Measurements from ENCODE around the gene USP17L11.
"Not testable (repeated sequence)": the region's sequence is repeated elsewhere in the genome, so short reads cannot be mapped to it uniquely, and the experiment has no call there.

Gene USP17L11, protein sequence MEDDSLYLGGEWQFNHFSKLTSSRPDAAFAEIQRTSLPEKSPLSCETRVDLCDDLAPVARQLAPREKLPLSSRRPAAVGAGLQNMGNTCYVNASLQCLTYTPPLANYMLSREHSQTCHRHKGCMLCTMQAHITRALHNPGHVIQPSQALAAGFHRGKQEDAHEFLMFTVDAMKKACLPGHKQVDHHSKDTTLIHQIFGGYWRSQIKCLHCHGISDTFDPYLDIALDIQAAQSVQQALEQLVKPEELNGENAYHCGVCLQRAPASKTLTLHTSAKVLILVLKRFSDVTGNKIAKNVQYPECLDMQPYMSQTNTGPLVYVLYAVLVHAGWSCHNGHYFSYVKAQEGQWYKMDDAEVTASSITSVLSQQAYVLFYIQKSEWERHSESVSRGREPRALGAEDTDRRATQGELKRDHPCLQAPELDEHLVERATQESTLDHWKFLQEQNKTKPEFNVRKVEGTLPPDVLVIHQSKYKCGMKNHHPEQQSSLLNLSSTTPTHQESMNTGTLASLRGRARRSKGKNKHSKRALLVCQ

DNA sequence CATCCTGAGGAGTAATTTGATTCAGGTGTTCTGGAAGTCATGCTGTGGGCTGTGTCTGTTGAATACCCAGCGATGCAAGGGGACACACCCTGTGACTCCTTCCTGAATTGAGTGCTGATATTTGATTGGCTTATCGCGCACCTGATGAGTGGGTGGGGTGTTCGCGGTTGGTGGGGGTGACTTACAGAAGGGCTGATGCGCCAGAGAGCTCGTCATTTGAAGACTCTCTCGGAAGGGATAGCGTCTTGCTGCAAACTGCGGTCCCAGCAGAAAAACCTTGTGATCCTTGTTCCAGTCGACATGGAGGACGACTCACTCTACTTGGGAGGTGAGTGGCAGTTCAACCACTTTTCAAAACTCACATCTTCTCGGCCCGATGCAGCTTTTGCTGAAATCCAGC is at the start of gene USP17L11:
Gene USP17L11, plus strand, starts transcription at position 301 of the 400 bp plus-strand sequence. Its CDS starts 0 bp downstream, at position 301.
- not testable (repeated sequence) for DNase-seq (ENCODE audit: low read depth)

DNA sequence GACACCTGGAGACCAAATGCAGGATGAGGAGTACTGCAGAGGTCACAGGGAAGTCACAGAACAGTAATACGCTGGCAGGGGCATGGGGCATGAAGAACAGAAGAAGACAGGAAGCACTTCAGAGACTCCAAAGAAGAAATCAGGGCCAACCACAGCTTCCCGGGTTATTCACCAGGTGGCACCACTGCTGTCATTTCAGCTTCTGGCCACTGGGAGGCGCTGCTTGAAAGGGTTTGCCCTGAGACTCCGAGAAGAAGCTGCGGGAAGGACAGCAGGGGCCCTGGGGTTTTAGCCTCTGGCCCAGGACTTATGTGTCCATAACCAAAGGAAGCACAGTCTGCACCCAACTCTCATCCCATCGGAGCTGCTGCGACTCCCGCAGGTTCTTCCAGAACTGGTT is 49.2 kb upstream of the USP17L11 start:
- not testable (repeated sequence) for DNase-seq (ENCODE audit: low read depth)

DNA sequence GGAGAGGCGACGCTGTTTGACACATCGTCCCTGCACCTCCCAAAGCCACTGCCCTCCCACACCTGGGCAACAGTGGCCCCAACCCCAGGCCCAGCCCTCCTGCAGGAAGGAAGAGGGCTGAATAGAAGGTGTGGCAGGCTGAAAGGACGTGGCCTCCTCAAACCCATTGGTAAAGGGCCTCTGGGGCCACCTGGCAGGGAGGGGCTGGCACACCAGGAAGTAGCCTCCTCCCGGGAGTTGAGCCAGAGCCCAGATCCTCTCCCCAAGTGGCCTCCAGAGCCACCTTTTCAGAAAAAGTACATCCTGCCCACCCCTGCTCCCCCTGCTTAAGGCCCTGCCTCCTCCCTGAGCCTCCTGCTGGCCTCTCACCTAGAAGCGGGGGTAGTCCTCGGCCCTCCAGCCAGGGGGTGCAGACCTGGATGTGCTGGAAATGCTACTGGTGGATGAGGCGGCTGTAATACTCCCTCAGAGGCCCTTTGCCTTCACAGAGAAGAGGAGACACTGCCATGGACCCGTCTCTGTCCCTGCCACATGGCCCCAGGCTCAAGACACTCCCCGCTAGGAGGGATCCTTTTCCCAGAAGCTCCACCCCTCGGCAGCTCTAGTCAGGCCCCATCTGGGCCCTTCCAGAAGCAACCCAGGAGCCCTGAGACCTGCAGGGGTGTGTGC is 45.3 kb upstream of the USP17L11 start, which contains the start of gene FAM90A26:
Gene FAM90A26, plus strand, starts transcription at position 619 of the 669 bp plus-strand sequence. CDS start 2,764 bp downstream, outside the sequence.
- not testable (repeated sequence) for DNase-seq (ENCODE audit: low read depth)

DNA sequence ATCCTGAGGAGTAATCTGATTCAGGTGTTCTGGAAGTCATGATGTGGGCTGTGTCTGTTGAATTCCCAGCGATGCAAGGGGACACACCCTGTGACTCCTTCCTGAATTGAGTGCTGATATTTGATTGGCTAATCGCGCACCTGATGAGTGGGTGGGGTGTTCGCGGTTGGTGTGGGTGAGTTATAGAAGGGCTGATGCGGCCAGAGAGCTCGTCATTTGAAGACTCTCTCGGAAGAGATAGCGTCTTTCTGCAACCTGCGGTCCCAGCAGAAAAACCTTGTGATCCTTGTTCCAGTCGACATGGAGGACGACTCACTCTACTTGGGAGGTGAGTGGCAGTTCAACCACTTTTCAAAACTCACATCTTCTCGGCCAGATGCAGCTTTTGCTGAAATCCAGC is 4.8 kb upstream of the USP17L11 start, which contains the start of gene USP17L10:
Gene USP17L10, plus strand, starts transcription at position 301 of the 400 bp plus-strand sequence. Its CDS starts 0 bp downstream, at position 301.
- DNase-seq (ENCODE audit: low read depth), result not testable (repeated sequence)

DNA sequence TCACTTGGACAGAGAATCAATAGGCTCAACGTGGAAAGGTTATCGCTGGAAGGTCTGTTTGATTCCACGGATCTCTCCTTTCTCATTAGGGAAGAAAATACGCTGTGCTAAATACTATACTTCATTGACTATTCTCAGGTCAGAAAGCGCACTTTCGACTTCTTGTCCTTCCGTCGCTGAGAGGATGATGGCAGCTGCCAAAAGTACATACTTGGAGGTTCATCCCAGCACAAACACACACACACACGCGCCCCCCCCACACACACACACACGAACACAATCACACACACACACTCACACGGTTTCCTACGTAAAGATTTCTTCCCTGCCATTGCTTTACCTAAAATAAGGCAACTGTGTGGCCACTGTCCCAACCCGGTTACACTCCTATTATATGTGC is 504 bp upstream of the USP17L11 start:
- DNase-seq (ENCODE audit: low read depth), result not testable (repeated sequence)

DNA sequence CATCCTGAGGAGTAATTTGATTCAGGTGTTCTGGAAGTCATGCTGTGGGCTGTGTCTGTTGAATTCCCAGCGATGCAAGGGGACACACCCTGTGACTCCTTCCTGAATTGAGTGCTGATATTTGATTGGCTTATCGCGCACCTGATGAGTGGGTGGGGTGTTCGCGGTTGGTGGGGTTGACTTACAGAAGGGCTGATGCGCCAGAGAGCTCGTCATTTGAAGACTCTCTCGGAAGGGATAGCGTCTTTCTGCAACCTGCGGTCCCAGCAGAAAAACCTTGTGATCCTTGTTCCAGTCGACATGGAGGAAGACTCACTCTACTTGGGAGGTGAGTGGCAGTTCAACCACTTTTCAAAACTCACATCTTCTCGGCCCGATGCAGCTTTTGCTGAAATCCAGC is 4.6 kb downstream of the USP17L11 start, which contains the start of gene USP17L12:
Gene USP17L12, plus strand, starts transcription at position 301 of the 400 bp plus-strand sequence. Its CDS starts 0 bp downstream, at position 301.
- not testable (repeated sequence) for DNase-seq (ENCODE audit: low read depth)

DNA sequence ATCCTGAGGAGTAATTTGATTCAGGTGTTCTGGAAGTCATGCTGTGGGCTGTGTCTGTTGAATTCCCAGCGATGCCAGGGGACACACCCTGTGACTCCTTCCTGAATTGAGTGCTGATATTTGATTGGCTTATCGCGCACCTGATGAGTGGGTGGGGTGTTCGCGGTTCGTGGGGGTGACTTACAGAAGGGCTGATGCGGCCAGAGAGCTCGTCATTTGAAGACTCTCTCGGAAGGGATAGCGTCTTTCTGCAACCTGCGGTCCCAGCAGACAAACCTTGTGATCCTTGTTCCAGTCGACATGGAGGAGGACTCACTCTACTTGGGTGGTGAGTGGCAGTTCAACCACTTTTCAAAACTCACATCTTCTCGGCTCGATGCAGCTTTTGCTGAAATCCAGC is 9.4 kb downstream of the USP17L11 start, which contains the start of gene USP17L13:
Gene USP17L13, plus strand, starts transcription at position 301 of the 400 bp plus-strand sequence. Its CDS starts 0 bp downstream, at position 301.
- not testable (repeated sequence) for DNase-seq (ENCODE audit: low read depth)

DNA sequence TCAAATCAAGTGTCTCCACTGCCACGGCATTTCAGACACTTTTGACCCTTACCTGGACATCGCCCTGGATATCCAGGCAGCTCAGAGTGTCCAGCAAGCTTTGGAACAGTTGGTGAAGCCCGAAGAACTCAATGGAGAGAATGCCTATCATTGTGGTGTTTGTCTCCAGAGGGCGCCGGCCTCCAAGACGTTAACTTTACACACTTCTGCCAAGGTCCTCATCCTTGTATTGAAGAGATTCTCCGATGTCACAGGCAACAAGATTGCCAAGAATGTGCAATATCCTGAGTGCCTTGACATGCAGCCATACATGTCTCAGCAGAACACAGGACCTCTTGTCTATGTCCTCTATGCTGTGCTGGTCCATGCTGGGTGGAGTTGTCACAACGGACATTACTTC is 15.0 kb downstream of the USP17L11 start:
- DNase-seq (ENCODE audit: low read depth), result not testable (repeated sequence)

DNA sequence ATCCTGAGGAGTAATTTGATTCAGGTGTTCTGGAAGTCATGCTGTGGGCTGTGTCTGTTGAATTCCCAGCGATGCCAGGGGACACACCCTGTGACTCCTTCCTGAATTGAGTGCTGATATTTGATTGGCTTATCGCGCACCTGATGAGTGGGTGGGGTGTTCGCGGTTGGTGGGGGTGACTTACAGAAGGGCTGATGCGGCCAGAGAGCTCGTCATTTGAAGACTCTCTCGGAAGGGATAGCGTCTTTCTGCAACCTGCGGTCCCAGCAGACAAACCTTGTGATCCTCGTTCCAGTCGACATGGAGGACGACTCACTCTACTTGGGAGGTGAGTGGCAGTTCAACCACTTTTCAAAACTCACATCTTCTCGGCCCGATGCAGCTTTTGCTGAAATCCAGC is 18.9 kb downstream of the USP17L11 start, which contains the start of gene USP17L15:
Gene USP17L15, plus strand, starts transcription at position 301 of the 400 bp plus-strand sequence. Its CDS starts 0 bp downstream, at position 301.
- not testable (repeated sequence) for DNase-seq (ENCODE audit: low read depth)

DNA sequence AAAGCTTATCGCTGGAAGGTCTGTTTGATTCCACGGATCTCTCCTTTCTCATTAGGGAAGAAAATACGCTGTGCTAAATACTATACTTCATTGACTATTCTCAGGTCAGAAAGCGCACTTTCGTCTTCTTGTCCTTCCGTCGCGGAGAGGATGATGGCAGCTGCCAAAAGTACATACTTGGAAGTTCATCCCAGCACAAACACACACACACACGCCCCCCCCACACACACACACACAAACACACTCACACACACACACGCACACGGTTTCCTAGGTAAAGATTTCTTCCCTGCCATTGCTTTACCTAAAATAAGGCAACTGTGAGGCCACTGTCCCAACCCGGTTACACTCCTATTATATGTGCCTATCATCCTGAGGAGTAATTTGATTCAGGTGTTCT is 23.3 kb downstream of the USP17L11 start:
- not testable (repeated sequence) for DNase-seq (ENCODE audit: low read depth)

DNA sequence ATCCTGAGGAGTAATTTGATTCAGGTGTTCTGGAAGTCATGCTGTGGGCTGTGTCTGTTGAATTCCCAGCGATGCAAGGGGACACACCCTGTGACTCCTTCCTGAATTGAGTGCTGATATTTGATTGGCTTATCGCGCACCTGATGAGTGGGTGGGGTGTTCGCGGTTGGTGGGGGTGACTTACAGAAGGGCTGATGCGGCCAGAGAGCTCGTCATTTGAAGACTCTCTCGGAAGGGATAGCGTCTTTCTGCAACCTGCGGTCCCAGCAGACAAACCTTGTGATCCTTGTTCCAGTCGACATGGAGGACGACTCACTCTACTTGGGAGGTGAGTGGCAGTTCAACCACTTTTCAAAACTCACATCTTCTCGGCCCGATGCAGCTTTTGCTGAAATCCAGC is 28.4 kb downstream of the USP17L11 start, which contains the start of gene USP17L17:
Gene USP17L17, plus strand, starts transcription at position 301 of the 400 bp plus-strand sequence. Its CDS starts 0 bp downstream, at position 301.
- DNase-seq (ENCODE audit: low read depth), result not testable (repeated sequence)

DNA sequence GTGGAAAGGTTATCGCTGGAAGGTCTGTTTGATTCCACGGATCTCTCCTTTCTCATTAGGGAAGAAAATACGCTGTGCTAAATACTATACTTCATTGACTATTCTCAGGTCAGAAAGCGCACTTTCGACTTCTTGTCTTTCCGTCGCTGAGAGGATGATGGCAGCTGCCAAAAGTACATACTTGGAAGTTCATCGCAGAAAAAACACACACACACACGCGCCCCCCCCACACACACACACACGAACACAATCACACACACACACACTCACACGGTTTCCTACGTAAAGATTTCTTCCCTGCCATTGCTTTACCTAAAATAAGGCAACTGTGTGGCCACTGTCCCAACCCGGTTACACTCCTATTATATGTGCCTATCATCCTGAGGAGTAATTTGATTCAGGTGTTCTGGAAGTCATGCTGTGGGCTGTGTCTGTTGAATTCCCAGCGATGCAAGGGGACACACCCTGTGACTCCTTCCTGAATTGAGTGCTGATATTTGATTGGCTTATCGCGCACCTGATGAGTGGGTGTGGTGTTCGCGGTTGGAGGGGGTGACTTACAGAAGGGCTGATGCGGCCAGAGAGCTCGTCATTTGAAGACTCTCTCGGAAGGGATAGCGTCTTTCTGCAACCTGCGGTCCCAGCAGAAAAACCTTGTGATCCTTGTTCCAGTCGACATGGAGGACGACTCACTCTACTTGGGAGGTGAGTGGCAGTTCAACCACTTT is 32.9 kb downstream of the USP17L11 start, which contains the start of gene USP17L18:
Gene USP17L18, plus strand, starts transcription at position 678 of the 728 bp plus-strand sequence. Its CDS starts 0 bp downstream, at position 678.
- not testable (repeated sequence) for DNase-seq (ENCODE audit: low read depth)

DNA sequence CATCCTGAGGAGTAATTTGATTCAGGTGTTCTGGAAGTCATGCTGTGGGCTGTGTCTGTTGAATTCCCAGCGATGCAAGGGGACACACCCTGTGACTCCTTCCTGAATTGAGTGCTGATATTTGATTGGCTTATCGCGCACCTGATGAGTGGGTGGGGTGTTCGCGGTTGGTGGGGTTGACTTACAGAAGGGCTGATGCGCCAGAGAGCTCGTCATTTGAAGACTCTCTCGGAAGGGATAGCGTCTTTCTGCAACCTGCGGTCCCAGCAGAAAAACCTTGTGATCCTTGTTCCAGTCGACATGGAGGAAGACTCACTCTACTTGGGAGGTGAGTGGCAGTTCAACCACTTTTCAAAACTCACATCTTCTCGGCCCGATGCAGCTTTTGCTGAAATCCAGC is 37.9 kb downstream of the USP17L11 start, which contains the start of gene USP17L19:
Gene USP17L19, plus strand, starts transcription at position 301 of the 400 bp plus-strand sequence. Its CDS starts 0 bp downstream, at position 301.
- DNase-seq (ENCODE audit: low read depth), result not testable (repeated sequence)

DNA sequence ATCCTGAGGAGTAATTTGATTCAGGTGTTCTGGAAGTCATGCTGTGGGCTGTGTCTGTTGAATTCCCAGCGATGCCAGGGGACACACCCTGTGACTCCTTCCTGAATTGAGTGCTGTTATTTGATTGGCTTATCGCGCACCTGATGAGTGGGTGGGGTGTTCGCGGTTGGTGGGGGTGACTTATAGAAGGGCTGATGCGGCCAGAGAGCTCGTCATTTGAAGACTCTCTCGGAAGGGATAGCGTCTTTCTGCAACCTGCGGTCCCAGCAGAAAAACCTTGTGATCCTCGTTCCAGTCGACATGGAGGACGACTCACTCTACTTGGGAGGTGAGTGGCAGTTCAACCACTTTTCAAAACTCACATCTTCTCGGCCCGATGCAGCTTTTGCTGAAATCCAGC is 42.6 kb downstream of the USP17L11 start, which contains the start of gene USP17L20:
Gene USP17L20, plus strand, starts transcription at position 301 of the 400 bp plus-strand sequence. Its CDS starts 0 bp downstream, at position 301.
- not testable (repeated sequence) for DNase-seq (ENCODE audit: low read depth)

DNA sequence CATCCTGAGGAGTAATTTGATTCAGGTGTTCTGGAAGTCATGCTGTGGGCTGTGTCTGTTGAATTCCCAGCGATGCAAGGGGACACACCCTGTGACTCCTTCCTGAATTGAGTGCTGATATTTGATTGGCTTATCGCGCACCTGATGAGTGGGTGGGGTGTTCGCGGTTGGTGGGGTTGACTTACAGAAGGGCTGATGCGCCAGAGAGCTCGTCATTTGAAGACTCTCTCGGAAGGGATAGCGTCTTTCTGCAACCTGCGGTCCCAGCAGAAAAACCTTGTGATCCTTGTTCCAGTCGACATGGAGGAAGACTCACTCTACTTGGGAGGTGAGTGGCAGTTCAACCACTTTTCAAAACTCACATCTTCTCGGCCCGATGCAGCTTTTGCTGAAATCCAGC is 47.4 kb downstream of the USP17L11 start, which contains the start of gene USP17L21:
Gene USP17L21, plus strand, starts transcription at position 301 of the 400 bp plus-strand sequence. Its CDS starts 0 bp downstream, at position 301.
- not testable (repeated sequence) for DNase-seq (ENCODE audit: low read depth)
